GM12873 (cell line): ENCODE data around the gene KLHL6.

Source experiments
- CTCF ChIP-seq: IDR thresholded peaks from 2 replicates; pipeline ENCODE4 v1.5.1; 2012; ENCODE audit warnings: low read depth, mild to moderate bottlenecking, moderate library complexity, low read length, control low read depth; ENCODE audit not compliant: insufficient read depth; ENCODE audit errors: missing control alignments

KLHL6 gene

GRCh38 chr3:183586477-183586876, 31.0 kb upstream of the KLHL6 start:
- no peak for TF ChIP-seq CTCF

- no peak for TF ChIP-seq CTCF
These were observed 29.4 kb upstream of the KLHL6 start for GRCh38 chr3:183584914-183585280.

GRCh38 chr3:183584246-183584913, 28.9 kb upstream of the KLHL6 start:
- TF ChIP-seq CTCF, result no peak

- no peak for TF ChIP-seq CTCF
These were observed 28.1 kb upstream of the KLHL6 start for GRCh38 chr3:183583331-183584245.

- TF ChIP-seq CTCF, result no peak
These were observed 26.7 kb upstream of the KLHL6 start for GRCh38 chr3:183582161-183582560.

GRCh38 chr3:183581496-183582155, 26.1 kb upstream of the KLHL6 start:
- no peak for TF ChIP-seq CTCF

- TF ChIP-seq CTCF, result no peak
These were observed 24.7 kb upstream of the KLHL6 start for GRCh38 chr3:183579967-183580900.
